Measurements from ENCODE around the gene VEGFB. TPM values are rescaled to one million over a fixed set of nuclear protein-coding genes. Genes with fewer than 3 reads are reported as not detected.
A peak's percentile ranks its signal among the peaks of the same experiment; 100 is the strongest.

VEGFB gene
- total and polyA plus RNA-seq, 2 donors (not counting 1 experiment from before 2014, with no cell fraction given) = 25.3 to 27.9 TPM

GRCh38 chr11:64222651-64223000, 11.8 kb upstream of the VEGFB start:
- Histone ChIP-seq H3K4me1 (ENCODE audit: control insufficient read depth, extremely low read depth, insufficient read depth, low read length) (peaks cover 7% of the 10 kb centered on the region), H3K79me2 (ENCODE audit: control insufficient read depth, insufficient read depth, low read length) (peaks cover 8% of the 10 kb centered on the region), H3K9ac (ENCODE audit: insufficient read depth, low read length) (no peak overlapping the region), H3K27me3 (ENCODE audit: control insufficient read depth, insufficient read depth, low read length) (no peaks in the 10 kb centered on the region), H3K4me3 (replicated peaks in 1 of 4; ENCODE audit: control extremely low read depth in 1 of 4, insufficient read depth in 1 of 4, low read depth in 3 of 4, low read length in 4 of 4) (no peak overlapping the region), H3K4me2 (ENCODE audit: extremely low read depth, insufficient read depth, low read length) (no peak overlapping the region), H4K20me1 (ENCODE audit: control insufficient read depth, extremely low read depth, insufficient read depth, low read length) (no peaks in the 10 kb centered on the region), H3K27ac (ENCODE audit: insufficient read depth, low read length) (no peak overlapping the region), H3K9me3 (ENCODE audit: control insufficient read depth, insufficient read depth, low read depth, low read length) (no peaks in the 10 kb centered on the region), H2AFZ (ENCODE audit: low read length) (no peak overlapping the region), H3K36me3 (ENCODE audit: control insufficient read depth, insufficient read depth, low read length) (peaks cover 14% of the 10 kb centered on the region)
- TF ChIP-seq EZH2 (IDR thresholded peaks at IDR 0.05; ENCODE audit: low read length, missing control alignments) = no peak
- TF ChIP-seq CTCF (conservative IDR thresholded peaks at IDR 0.05 in 1 of 2, IDR thresholded peaks at IDR 0.05 in 1 of 2; ENCODE audit: low read depth in 1 of 2, low read length in 2 of 2) = no peak
- no peak for DNase-seq (ENCODE audit: low read depth in 2 of 2)

- Histone ChIP-seq H3K4me3 (replicated peaks in 1 of 4; ENCODE audit: control extremely low read depth in 1 of 4, insufficient read depth in 1 of 4, low read depth in 3 of 4, low read length in 4 of 4) (no peak overlapping the region), H2AFZ (ENCODE audit: low read length) (no peak overlapping the region), H3K27me3 (ENCODE audit: control insufficient read depth, insufficient read depth, low read length) (no peaks in the 10 kb centered on the region), H4K20me1 (ENCODE audit: control insufficient read depth, extremely low read depth, insufficient read depth, low read length) (no peaks in the 10 kb centered on the region), H3K9ac (ENCODE audit: insufficient read depth, low read length) (no peak overlapping the region), H3K27ac (ENCODE audit: insufficient read depth, low read length) (no peak overlapping the region), H3K36me3 (ENCODE audit: control insufficient read depth, insufficient read depth, low read length) (peaks cover 14% of the 10 kb centered on the region), H3K9me3 (ENCODE audit: control insufficient read depth, insufficient read depth, low read depth, low read length) (no peaks in the 10 kb centered on the region), H3K4me2 (ENCODE audit: extremely low read depth, insufficient read depth, low read length) (no peak overlapping the region), H3K4me1 (ENCODE audit: control insufficient read depth, extremely low read depth, insufficient read depth, low read length) (peaks cover 8% of the 10 kb centered on the region), H3K79me2 (ENCODE audit: control insufficient read depth, insufficient read depth, low read length) (peaks cover 8% of the 10 kb centered on the region)
- DNase-seq (ENCODE audit: low read depth in 2 of 2) = no peak
- TF ChIP-seq EZH2 (IDR thresholded peaks at IDR 0.05; ENCODE audit: low read length, missing control alignments) = no peak
- TF ChIP-seq CTCF (conservative IDR thresholded peaks at IDR 0.05 in 1 of 2, IDR thresholded peaks at IDR 0.05 in 1 of 2; ENCODE audit: low read depth in 1 of 2, low read length in 2 of 2) = no peak
These were observed 11.3 kb upstream of the VEGFB start for GRCh38 chr11:64223001-64223651.

- Histone ChIP-seq H3K27me3 (ENCODE audit: control insufficient read depth, insufficient read depth, low read length) (no peaks in the 10 kb centered on the region), H3K4me2 (ENCODE audit: extremely low read depth, insufficient read depth, low read length) (no peak overlapping the region), H3K4me1 (ENCODE audit: control insufficient read depth, extremely low read depth, insufficient read depth, low read length) (peaks cover 8% of the 10 kb centered on the region), H3K36me3 (ENCODE audit: control insufficient read depth, insufficient read depth, low read length) (peaks cover 14% of the 10 kb centered on the region), H3K9ac (ENCODE audit: insufficient read depth, low read length) (no peak overlapping the region), H3K79me2 (ENCODE audit: control insufficient read depth, insufficient read depth, low read length) (peaks cover 8% of the 10 kb centered on the region), H4K20me1 (ENCODE audit: control insufficient read depth, extremely low read depth, insufficient read depth, low read length) (no peaks in the 10 kb centered on the region), H2AFZ (ENCODE audit: low read length) (no peak overlapping the region), H3K27ac (ENCODE audit: insufficient read depth, low read length) (no peak overlapping the region), H3K9me3 (ENCODE audit: control insufficient read depth, insufficient read depth, low read depth, low read length) (no peaks in the 10 kb centered on the region), H3K4me3 (replicated peaks in 1 of 4; ENCODE audit: control extremely low read depth in 1 of 4, insufficient read depth in 1 of 4, low read depth in 3 of 4, low read length in 4 of 4) (no peak overlapping the region)
- peak in 1 of 2 donors; percentile 37 for DNase-seq (ENCODE audit: low read depth in 2 of 2)
- TF ChIP-seq EZH2 (IDR thresholded peaks at IDR 0.05; ENCODE audit: low read length, missing control alignments) = no peak
- no peak for TF ChIP-seq CTCF (conservative IDR thresholded peaks at IDR 0.05 in 1 of 2, IDR thresholded peaks at IDR 0.05 in 1 of 2; ENCODE audit: low read depth in 1 of 2, low read length in 2 of 2)
These were observed 10.1 kb upstream of the VEGFB start for GRCh38 chr11:64224151-64224890.

Data from fibroblast of lung (primary cell).